ENCODE measurements around the gene GPR158. TPM values are rescaled to one million over a fixed set of nuclear protein-coding genes. Genes with fewer than 3 reads are reported as not detected.
A peak's percentile ranks its signal among the peaks of the same experiment; 100 is the strongest.

Gene GPR158
- total RNA-seq, 1 experiment from 2014 or later, result 0.24 TPM

DNA sequence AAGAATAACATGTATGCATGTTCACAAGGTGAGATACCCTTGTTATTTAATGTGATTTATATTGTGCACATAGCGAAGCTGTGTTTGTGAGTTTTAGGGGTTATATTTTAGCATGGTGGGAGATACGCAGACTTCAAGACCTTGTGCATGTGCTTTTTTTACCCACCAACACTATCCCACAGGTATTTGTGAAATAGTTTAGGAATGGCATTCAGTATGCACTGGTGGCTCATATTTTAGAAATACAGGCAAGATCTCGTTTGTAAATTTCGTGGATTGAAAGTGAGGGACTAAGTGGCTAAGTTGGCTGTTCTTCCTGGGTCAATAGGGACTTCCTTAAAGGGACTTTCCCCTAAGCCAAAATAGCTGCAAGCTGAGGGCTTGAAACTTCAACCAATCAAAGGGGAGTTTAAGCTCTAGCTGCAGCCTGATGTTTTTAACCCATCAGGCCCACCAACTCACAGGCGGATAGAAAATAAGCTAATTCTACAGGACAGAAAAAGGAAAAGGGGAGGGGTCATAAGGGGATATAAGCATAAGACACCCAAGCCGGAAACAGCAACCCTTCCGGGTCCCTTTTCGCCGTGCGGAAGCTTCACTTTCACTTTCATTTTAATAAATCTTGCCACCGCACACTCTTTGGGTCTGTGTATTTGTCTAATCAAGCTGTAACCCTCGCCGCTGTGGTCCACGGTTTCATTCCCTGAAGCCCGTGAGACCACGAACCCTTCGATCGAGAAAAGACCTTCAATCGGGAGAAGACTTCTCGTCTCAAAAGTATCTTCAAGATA lies 291.0 kb downstream of the GPR158 start:
- Histone ChIP-seq H2BK120ac (ENCODE audit: low read depth, low read length, poor library complexity, severe bottlenecking) (no peak overlapping the region), H3K79me2 (ENCODE audit: insufficient read depth, low read length) (no peaks in the 10 kb centered on the region), H4K8ac (replicated peaks; ENCODE audit: insufficient read length, low read depth, low read length) (no peak overlapping the region), H2BK5ac (ENCODE audit: insufficient read length, low read length) (no peak overlapping the region), H3K14ac (ENCODE audit: insufficient read depth, low read length) (no peak overlapping the region), H3K27me3 (ENCODE audit: insufficient read depth, low read length) (no peaks in the 10 kb centered on the region), H3K9me3 (ENCODE audit: control insufficient read depth, low read depth, low read length) (no peaks in the 10 kb centered on the region), H3K23me2 (ENCODE audit: insufficient read length, low read depth, low read length, poor library complexity, severe bottlenecking) (no peaks in the 10 kb centered on the region), H3K9ac (ENCODE audit: extremely low read depth, insufficient read length, low read length) (no peak overlapping the region), H2BK15ac (ENCODE audit: low read depth, low read length) (no peak overlapping the region), H4K20me1 (ENCODE audit: control insufficient read depth, insufficient read depth, insufficient read length) (no peaks in the 10 kb centered on the region), H3K56ac (ENCODE audit: insufficient read length, low read depth, low read length) (no peak overlapping the region), H3T11ph (ENCODE audit: low read length) (no peak overlapping the region), H3K79me1 (ENCODE audit: insufficient read depth, low read depth, low read length, poor library complexity, severe bottlenecking) (no peaks in the 10 kb centered on the region), H3K4ac (ENCODE audit: low read depth, low read length) (no peak overlapping the region), H2BK20ac (ENCODE audit: low read depth, low read length, poor library complexity, severe bottlenecking) (no peak overlapping the region), H3K27ac (ENCODE audit: insufficient read length, low read depth, low read length) (no peak overlapping the region), H2AK5ac (ENCODE audit: insufficient read length, low read length) (no peak overlapping the region), H2AFZ (ENCODE audit: low read length) (no peak overlapping the region), H2BK12ac (ENCODE audit: insufficient read length, low read depth, low read length) (no peak overlapping the region), H3K4me1 (ENCODE audit: insufficient read depth, low read length) (peaks cover 6% of the 10 kb centered on the region; the same call in 1 of the 2 replicates), H3K18ac (ENCODE audit: insufficient read length, low read depth, low read length) (no peak overlapping the region), H4K91ac (ENCODE audit: insufficient read length, low read depth, low read length) (no peak overlapping the region), H3K4me2 (ENCODE audit: insufficient read depth, insufficient read length, low read length) (no peak overlapping the region), H3K23ac (ENCODE audit: insufficient read length, low read depth, low read length) (no peak overlapping the region), H4K5ac (ENCODE audit: insufficient read length, low read depth, low read length) (no peak overlapping the region)
- WGBS (ENCODE audit: extremely low coverage, insufficient read length, low lambda C conversion rate), result no CpG with 5 or more reads among the region's 20 CpGs
- no peak overlapping the region for H3K4me3 Mint-ChIP-seq
- H3K27me3 Mint-ChIP-seq (ENCODE audit: low read depth), result peaks cover 1% of the 10 kb centered on the region; the same call in 1 of the 2 replicates
- DNase-seq, result no peak
- peaks cover 0 to 3% of the 10 kb centered on the region in 2 experiments; a peak in 3 of 5 replicates for H3K9me3 Mint-ChIP-seq
- TF ChIP-seq, protein P1, sequence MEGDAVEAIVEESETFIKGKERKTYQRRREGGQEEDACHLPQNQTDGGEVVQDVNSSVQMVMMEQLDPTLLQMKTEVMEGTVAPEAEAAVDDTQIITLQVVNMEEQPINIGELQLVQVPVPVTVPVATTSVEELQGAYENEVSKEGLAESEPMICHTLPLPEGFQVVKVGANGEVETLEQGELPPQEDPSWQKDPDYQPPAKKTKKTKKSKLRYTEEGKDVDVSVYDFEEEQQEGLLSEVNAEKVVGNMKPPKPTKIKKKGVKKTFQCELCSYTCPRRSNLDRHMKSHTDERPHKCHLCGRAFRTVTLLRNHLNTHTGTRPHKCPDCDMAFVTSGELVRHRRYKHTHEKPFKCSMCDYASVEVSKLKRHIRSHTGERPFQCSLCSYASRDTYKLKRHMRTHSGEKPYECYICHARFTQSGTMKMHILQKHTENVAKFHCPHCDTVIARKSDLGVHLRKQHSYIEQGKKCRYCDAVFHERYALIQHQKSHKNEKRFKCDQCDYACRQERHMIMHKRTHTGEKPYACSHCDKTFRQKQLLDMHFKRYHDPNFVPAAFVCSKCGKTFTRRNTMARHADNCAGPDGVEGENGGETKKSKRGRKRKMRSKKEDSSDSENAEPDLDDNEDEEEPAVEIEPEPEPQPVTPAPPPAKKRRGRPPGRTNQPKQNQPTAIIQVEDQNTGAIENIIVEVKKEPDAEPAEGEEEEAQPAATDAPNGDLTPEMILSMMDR (conservative IDR thresholded peaks at IDR 0.05), result no peak
- peaks cover 33 to 42% of the 10 kb centered on the region in 2 experiments for H3K4me1 Mint-ChIP-seq
- peaks cover 0 to 4% (median 0%) of the 10 kb centered on the region in 3 experiments; a peak in 2 of 7 replicates for H3K36me3 Mint-ChIP-seq (ENCODE audit: insufficient read depth in 1 of 3, low read depth in 3 of 3)
- H3K27ac Mint-ChIP-seq, result peak overlapping the region in 1 of 3 experiments; percentile 62; a peak in 1 of 7 replicates
